NCI-H2081 (cell line): ENCODE data around the gene PNP.
"Not testable (repeated sequence)": the region's sequence is repeated elsewhere in the genome, so short reads cannot be mapped to it uniquely, and the experiment has no call there.

Source experiments
- DNase-seq, 2 experiments: peaks; one replicate each; lab custom pipeline; 2025; lab: John Stamatoyannopoulos, UW

The PNP gene

DNA sequence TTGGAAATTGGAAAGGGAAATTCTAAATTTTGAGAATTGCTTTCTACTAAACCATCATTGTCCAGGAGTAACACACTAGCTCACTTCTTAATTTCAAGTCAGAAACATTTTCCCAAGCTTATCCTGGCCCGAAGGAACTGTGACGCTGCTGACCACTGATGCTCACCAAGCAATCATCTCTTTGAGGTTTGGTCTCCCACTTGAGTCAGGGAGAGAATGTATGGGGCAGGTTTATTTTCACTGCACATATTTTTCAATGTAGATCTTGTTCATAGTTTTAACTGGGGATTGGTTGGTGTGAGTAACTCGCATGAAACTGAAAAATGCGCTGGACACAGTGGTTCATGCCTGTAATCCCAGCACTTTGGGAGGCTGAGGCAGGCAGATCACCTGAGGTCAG is 23.3 kb downstream of the PNP start:
- no peak for DNase-seq

DNA sequence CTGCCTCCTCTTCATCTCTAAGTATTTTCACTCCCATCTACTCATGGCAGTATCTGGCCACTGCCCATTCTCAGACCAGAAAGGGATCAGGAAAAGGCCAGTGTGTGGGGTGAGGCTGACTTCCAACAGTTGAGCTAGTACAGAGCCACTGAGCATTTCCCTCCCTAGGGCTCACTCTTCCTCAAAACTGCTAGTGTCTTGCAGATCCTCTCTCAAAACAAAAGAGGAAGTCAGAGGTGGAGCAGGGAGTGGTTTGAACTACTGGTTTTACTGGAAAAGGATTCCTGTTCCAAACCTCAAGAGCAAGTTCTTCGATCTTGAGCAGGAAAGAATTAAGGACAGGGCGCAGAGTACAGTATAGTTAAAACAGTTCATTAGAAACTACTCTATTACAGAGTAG is 24.4 kb downstream of the PNP start:
- no peak for DNase-seq

DNA sequence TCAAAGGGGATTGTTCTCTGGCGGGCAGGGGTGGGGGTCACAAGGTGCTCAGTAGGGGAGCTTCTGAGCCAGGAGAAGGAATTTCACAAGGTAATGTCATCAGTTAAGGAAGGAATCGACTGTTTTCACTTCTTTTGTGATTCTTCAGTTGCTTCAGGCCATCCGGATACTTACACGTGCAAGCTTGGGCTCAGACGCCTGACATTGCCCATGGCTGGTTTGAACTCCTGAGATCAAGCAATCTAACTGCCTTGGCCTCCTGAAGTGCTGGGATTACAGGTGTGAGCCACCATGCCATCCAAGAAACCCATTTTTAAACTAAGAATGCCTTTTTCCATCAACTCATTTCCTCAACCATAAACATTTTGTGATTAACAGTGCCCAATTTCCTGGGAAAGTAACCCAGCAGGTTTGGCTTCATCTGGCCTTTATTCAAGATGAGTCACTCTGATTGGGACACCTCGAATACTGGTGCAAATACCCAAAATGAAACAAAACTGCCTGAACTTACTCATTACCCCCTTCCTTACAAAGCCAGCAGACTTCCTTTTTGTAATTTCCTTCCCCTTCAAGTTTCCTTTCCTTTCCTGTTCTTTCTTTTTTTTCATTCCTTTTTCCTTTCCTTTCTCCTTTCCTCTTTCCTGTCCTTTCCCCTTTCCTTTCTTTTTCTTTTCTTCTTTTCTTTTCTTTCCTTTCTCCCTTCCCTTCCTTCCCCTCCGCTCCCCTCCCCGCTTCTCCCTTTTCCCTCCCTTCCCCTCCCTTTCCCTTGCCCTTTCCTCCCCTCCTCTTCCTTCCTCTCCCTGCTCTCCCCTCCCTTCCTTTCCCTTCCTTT is 25.9 kb downstream of the PNP start:
- DNase-seq, result no peak

GRCh38 chr14:20498622-20499021 is 29.4 kb downstream of the PNP start:
- DNase-seq, result no peak

GRCh38 chr14:20499108-20499507 is 29.9 kb downstream of the PNP start:
- no peak for DNase-seq

GRCh38 chr14:20499881-20500280 is 30.7 kb downstream of the PNP start:
- DNase-seq, result no peak

- no peak for DNase-seq
These were observed 32.1 kb downstream of the PNP start for GRCh38 chr14:20501346-20501745.

DNA sequence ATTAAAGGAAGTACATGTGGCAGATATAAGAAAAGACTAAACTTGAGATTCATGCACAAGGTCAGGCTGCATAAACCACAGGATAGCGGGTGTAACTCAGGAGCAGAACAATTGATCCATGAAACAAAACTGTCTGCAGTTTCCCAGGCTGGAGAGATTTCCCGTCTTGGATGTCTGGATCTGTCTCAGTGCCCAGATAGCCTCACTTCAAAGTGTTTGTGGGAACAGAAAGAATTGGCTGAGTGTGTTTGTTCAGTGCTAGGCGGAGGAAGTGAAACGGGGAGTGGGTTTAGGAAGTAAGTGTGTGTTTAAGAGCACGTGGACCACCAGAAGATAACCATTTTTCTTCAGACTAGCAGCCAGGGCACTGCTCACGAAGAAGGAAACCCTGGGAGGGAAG is 34.7 kb downstream of the PNP start:
- DNase-seq, result no peak

DNA sequence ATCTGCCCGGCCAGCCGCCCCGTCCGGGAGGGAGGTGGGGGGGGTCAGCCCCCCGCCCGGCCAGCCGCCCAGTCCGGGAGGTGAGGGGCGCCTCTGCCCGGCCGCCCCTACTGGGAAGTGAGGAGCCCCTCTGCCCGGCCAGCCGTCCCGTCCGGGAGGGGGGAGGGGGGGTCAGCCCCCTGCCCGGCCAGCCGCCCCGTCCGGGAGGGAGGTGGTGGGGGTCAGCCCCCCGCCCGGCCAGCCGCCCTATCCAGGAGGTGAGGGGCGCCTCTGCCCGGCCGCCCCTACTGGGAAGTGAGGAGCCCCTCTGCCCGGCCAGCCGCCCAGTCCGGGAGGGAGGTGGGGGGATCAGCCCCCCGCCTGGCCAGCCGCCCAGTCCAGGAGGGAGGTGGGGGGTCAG is 37.1 kb downstream of the PNP start:
- not testable (repeated sequence) for DNase-seq

DNA sequence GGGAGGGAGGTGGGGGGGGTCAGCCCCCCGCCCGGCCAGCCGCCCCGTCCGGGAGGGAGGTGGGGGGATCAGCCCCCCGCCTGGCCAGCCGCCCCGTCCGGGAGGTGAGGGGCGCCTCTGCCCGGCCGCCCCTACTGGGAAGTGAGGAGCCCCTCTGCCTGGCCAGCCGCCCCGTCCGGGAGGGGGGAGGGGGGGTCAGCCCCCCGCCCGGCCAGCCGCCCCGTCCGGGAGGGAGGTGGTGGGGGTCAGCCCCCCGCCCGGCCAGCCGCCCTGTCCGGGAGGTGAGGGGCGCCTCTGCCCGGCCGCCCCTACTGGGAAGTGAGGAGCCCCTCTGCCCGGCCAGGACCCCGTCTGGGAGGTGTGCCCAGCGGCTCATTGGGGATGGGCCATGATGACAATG is 37.5 kb downstream of the PNP start:
- DNase-seq, result not testable (repeated sequence)

GRCh38 chr14:20507537-20507936 is 38.3 kb downstream of the PNP start:
- DNase-seq, result not testable (repeated sequence)

DNA sequence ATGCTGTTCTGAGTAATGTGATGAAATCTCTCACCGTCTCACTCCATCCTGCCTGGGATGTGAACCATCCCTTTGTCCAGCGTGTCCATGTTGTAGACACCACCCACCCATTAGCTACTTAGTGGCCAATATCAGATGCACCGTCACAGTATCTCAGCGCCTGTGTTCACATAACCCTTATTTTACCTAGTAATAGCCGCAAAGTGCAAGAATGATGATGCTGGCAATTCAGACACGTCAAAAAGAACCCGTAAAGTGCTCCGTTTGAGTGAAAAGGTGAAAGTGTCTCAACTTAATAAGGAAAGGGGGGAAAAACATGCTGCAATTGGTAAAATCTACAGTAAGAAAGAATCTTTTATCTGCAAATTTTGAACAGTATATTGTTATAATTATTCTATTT is 39.2 kb downstream of the PNP start:
- DNase-seq, result no peak

- DNase-seq, result no peak
These were observed 43.1 kb downstream of the PNP start for GRCh38 chr14:20512177-20512905.

- DNase-seq, result no peak
These were observed 46.6 kb downstream of the PNP start for GRCh38 chr14:20515846-20516245.

DNA sequence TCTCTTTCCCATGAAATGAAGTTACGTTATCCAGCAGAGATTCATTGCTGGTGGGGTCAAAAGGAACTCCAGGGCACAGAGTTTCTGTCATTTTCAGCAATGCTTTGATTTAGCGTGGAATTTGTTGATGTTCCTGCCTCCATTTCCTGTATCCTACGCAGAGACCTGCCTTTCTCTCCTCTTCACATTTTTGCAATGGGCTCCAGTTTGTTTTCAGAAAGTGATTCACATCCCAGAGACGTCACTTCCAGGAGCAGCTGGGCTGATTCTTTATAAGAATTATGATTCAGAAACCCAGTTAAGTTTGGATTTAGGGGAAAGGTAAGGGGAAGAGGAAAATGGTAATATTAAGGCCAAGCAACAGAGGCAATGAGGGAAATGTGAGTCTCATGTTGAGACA is 47.7 kb downstream of the PNP start:
- no peak for DNase-seq

DNA sequence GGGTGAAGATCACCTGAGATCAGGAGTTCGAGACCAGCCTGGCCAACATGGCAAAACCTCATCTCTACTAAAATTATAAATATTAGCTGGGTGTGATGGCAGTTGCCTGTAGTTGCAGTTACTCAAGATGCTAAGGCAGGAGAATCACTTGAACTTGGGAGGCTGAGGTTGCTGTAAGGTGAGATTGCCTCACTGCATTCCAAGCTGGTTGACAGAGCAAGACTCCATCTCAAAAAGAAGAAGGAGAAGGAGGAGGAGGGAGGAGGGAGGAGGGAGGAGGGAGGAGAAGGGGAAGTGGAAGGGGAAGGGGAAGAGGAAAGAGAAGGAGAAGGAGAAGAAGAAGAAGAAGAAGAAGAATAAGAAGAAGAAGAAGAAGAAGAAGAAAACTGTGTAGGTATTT is 53.1 kb downstream of the PNP start:
- DNase-seq, result no peak

- no peak for DNase-seq
These were observed 54.8 kb downstream of the PNP start for GRCh38 chr14:20524027-20524426.
